CD4-positive, alpha-beta T cell treated with Interleukin-17A for 4 hours (primary cell): ENCODE results near the gene KIAA1671.

ENCODE experiments used
- DNase-seq: peaks from one replicate; pipeline ENCODE4 v3.0.0-alpha.2; 2020; ENCODE audit warnings: mixed read lengths

KIAA1671 gene

DNA sequence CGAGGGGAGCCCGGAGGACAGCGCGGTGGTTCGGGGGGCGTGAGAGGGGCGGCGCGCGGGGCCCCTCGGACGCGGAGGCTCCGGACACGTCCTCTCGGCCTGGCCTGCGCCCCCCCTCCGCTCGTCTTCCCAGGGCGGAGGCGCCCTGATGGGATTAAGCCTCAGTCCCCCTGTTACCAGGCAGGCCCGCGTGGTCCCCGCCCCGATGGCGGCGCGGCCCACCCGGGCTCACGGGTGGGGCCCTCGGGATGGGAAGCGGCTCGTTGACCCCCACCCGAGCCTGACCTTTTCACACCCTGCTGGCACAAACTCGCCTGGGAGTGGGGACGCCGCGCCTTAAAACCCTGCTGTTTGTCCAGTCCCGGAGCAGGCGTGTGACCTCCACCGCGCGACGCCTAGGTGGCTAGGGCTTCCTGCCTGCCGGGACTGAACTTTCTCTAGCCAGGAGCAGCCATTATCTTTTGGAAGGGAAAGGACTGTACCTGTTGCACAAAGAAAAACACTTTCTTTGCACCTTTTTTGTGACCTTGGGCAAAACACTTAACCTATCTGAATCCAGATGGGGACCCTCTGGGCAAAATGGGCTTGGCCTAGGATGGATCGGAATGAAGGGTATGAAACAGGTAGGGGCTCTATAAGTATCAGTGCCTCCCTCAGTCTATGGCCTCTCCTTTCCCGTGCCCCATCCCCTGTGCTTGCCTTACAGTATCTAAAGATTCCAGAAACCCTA is 1.0 kb downstream of the KIAA1671 start:
- DNase-seq: peak; percentile 10

DNA sequence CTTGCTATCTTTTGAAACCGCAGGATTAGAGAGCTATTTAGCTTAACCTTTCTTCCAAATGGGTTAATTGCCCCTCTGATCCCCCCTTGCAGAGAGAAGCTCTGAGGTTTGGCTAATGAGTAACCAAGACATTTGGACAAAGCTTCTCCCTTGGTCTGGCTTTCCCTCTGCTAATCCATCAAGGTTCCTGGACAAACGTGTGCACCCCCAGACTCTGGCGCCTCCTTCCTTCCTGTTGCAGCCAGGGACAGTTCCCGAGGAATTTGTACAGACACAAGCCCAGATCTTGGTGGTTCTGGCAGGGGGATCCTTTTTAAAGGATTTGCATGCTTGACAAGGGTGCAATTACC is 1.6 kb downstream of the KIAA1671 start:
- DNase-seq: no peak

DNA sequence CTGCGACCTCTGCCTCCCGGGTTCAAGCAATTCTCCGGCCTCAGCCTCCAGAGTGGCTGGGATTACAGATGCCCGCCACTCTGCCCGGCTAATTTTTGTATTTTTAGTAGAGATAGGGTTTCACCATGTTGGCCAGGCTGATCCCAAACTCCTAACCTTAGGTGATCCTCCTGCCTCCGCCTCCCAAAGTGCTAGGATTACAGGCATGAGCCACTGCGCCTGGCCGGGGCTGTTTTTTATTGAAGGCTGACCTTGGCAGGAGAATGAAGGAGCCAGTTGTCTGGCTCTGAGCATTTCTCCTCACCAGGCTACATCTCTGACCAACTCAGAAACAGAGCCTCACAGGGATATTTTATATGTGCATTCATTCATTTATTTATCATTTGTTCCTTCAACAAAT is 2.3 kb downstream of the KIAA1671 start:
- no peak for DNase-seq

DNA sequence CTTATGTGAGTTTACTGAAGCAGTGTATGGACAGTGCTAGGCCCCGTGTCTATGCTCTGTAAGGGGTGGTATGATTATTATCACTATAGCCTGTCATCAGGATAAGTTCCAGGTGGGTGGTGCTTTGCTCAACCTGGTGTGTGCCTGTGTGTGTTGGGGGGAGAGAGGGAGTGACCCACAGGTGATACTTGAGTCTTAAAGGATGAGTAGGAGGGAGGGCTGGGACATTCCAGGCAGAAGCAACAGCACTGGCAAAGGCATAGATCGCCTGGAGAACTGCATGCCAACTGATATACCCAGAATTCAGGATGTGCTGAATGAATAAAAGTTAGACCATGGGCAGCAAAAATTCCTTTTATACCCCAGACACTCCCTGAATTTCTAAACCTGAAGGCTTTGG is 4.5 kb downstream of the KIAA1671 start:
- DNase-seq: no peak

DNA sequence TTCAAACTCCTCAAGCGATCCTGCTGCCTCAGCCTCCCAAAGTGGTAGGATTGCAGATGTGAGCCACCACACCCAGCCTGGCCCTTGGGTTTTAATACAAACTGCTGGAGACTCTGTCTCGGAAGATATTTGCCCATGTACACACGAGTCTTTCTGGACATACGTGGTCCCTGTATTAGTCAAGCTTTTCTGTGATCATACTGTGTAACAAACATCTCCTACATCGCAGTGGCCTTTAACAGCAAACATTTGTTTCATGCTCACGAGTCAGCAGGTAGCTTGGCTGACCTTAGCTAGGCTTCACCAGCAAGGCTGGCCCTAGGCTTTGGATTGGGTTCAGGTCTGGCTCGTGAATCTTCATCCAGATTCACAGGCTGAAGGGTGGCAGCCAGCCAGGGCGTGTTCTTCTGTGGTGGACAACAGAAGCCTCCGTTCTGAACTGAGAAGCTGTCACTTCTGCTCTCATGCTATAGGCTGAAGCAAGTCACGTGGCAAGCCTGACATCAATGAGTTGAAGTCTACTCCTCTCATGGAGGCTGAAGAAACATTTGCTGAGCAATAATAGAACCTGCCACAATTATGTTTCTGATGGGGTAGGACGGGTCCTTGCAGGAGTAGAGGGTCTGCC is 8.8 kb downstream of the KIAA1671 start:
- no peak for DNase-seq

DNA sequence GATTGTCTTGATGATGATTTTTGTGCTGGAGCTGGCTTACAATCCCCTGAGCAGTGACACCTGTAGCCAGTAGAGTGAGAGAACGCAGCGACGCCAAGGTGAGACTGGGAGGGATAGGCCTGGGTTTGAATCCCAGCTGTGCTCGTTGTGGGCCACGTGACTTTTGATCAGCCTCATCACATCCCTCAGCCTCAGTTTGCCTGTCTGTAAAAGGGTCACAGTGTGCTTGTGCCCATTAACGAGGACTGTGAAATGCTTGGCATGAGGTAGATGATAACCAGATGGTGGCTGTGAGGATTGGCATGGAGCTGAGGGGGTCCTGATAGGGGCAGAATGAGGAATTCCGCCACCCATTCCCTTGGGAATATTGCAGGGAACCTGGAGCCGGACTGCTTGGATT is 9.6 kb downstream of the KIAA1671 start:
- no peak for DNase-seq

DNA sequence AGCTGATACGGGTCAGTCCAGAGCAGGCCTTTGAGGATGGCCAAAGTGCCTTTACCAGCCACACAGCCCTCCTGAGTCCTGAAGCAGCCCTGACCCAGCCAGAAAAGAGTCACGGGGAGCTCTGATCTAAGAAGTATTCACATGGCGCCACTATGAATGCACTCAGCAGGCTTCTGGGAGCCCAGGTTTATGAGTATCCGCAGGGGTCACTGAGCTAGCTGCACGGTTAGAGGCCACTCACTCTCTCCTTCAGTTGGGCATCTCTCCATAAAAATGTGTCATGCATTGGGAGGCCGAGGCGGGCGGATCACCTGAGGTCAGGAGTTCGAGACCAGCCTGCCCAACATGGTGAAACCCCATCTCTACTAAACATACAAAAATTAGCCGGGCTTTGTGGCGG is 10.3 kb downstream of the KIAA1671 start:
- no peak for DNase-seq

DNA sequence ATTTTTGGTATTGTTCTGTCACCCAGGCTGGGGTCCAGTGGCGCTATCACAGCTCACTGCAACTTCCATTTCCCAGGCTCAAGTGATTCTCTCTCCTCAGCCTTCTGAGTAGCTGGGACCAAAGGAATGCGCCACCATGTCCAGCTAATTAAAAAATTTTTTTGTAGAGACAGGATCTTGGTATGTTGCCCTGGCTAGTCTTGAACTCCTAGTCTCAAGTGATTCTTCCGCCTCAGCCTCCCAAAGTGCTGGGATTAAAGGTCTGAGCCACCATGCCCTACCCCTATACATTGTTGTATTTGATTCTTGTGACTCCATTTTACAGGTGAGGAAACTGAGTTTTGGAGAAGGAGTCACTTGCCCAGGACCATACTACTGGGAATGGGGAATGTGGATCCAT is 11.9 kb downstream of the KIAA1671 start:
- no peak for DNase-seq

DNA sequence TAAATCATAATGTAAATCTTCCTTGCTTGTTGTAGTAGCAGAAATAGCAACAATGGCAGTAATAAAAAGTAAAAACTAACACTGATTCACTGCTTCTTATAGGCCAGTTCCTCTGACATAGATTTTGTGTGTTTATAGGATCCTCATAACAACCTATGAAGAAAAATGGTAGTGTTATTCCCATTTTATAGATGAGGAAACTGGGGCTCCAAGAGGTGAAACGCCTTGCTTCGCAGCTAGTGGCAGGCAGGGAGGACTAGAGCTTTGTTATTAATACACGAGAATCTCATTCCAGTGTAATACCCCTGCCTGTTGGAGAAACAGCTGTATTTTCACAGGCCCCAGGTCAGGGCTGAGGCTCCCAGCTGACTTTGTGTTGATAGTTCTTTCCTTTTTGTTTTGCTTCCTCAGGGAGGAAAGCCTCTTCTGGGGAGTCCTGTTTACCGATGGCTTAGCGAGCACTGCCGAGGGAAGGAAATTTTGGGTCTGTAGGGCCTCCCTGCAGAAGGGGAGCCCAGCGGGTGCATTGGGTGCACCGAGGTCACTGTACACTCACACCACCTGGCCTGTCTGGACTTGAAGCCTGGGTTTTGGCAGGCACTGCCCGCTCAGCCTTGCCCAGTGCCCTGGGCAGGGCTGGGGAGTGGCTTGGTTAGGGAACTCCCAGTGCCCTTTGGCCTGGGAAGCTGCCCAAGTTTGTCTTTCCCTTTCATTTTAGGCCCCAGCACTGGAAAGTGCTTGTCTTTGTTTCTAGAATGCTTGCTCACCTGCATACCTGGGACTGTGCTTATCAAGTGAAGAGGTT is 13.5 kb downstream of the KIAA1671 start:
- no peak for DNase-seq

DNA sequence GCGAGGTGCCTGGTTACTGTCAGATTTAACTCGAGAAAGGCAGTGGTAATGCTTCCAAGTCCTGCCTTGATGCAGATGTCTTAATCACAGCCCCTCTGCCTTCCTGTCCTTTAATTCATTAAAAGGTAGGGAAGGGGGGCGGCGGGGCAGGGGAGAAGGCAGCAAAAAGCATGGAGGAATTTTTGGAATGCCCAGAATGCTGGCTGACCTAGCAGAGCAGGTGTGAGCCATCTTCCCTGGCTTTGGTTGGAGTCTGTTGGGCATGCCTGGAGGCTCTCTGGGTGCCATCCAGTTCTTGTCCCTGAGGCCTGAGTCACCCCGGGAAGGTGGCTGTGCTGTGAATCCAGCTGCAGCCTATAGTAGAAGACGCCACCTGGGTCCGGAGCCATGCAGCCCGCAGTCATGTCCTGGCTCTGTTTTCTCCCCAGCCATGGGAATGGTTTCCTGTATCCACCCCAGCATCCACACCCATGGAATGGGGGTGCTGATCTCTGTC is 15.6 kb downstream of the KIAA1671 start:
- no peak for DNase-seq

DNA sequence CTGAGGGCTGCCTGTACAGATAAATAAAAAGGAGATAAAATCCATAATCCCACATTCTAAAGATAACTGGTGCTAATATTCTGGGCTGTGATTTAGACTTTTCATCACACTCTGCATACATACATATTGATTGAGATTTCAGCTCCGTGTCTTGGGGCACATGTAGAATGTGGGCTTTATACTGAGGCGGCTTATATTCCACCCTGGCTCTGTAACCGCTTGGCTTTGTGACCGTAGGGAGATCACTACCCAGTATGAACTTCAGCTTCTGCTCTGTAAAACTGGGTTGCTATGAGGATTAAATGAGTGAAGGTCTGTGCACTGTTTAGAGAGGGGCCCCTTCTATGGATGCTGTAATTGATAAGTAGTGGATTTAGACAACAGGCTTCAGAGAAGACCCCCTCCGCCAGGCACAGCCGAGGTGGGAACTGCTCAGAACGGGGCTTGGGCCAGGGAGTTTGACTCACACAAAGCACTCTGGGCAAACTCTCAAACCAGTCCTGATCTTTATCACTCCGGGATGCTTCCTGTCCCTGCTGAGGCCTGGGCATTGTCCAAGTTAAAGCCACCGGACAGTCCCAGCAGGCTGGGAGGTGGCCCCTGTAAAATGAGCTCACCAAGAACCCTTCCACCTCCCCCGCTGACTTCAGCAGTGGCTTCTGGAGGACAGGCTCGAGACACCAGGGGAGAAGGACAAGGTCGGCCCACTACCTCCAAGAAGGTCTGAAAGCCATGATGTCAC is 17.2 kb downstream of the KIAA1671 start:
- DNase-seq: no peak

DNA sequence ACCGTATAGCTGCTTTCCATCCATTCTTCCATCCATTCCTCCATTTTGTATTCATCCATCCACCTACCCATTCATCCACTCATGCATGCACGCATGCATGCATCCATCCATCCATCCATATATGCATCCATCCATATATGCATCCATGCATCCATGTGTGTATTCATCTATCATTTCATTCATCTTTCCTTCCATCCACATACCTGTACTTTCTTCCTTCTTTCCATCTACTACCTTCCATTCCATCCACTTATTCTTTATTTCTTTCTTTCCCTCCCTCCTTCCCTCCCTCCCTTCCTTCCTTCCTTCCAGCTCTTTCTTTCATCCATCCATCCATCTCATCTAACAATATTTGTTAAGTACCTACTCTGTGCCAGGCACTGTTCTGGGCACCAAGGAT is 19.9 kb downstream of the KIAA1671 start:
- DNase-seq: no peak

DNA sequence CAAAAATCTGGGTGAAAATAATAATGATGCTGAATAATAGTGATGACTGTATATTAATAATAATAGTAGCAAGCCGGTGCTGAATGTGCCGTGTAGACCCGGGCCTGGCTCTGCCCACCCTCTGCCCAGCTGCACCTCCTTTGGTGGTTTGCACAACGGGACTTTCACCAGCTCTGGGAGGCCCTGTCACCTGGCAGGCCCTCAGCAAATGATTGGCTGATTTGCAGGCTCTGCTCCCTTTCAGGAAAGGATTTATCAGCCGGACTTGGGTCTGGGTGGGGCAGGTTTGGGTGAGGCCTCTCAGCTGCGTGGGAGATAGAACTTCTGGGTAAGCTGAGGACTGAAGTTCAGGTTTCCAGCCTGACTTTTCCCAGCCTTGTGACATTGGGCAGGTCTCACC is 21.4 kb downstream of the KIAA1671 start:
- no peak for DNase-seq

DNA sequence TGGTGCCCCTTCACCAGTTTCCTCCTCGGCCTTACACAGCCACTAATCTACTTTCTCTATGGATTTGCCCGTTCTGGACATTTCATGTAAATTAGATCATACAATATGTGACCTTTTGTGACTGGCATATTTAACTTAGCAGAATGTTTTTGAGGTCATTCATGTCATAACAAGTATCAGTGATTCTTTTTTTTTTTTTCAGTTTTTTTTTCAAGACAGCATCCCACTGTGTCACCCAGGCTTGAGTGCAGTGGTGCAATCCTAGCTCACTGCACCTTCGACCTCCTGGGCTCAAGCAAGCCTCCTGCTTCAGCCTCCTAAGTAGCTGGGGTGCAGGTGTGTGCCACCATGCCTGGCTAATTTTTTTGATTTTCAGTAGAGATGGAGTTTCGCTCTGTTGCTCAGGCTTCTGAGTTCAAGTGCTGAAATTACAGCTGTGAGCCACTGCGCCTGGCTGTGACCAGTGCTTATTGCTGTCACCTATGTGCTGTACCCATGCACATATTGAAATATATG is 22.7 kb downstream of the KIAA1671 start:
- no peak for DNase-seq

DNA sequence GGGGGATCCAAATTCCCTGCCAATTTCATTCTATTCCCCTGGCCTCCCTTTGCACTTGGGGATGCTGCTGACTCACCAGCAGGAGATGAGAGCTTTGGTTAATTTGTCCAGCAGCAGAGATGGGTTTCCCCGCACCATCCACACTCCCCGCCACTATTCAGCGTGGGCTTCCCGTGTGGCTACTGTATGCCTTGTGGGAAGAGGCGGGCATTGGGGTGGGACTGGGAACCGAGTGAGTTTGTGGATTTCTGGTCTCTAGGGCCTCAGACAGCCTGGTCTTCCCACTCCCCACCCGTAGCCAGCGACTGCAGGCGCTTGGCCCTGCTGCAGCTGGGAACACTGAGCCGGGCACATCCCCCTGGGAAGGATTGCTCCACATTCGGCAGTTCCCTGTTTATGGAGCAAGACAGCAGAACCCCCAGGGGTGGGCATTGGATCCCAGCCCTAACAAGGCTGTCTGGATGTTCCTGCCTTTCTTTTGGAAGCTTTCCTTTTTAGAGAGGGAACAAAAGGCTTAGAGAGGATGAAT is 23.4 kb downstream of the KIAA1671 start:
- DNase-seq: no peak

DNA sequence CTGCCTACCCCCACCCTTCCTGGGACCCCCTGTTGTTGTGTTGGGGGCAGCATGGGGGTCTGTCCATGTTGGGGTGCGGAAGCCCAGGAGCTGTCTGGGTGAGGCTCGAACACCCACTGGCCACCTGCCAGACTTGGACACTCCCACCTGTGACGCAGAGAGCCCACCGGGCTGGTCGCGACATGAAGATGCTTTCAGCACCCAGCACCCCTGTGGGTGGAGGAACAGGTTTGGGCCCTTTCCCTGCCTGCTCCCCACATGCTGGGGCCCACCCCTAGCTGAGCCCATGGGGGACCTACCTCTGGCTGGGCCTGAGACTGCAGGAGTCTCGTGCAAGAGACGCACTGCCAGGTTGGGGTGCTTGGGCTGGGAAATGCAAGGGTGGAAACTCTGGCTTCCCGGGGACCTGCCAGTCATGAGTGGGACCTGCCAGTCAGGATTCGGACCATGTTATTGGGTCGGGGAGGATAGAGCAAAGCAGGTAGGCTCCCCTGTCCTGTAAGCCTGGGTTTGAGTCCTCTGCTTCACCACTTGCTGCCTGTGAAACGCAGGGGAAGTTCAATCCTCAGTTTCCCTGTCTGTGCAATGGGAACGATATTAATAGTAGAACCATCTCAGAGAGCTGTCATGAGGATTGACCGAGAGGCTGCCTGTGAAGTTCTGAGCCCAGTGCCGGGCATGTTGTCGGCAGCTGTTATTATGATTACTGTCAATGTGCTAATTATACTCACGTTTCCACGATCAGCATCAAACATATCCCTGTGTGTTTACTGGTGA is 24.1 kb downstream of the KIAA1671 start:
- DNase-seq: no peak

DNA sequence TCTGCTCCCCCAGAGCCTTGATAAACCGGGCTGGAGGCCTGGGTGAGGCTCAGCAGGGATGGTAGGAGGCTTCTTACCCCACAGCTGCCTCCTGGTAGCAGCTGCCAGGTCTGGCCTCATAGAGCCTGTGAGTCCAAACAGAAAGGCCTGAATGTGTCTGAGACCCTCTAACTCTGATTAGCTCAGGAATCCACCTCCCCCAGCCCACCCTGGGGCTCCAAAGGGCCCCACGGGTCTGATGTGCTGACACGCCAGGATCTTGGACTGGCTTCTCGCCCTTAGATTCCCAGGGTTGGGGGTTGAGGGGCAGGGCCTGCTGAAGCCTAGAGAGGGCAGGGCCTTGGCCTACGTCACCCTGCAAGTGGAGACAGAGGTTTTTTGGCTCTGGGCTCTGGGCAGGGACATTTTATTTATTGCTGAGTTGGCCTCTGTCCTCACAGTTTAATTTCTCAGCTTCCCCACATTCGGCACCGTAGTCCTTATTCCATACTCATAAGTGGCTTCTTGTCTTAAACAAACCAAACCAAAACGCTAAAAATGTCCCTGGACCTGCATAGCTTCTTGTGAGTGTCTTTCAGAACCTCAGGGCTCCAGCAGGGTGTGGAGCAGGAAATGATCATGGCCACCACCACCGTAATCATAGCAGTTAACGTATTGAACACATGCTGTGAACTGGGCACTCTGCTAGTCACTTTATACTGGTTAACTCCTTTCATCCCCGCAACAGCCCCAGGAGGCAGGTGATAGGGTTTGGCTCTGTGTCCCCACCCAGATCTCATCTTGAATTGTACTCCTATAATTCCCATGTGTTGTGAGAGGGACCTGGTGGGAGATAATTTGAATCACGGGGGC is 25.1 kb downstream of the KIAA1671 start:
- no peak for DNase-seq

DNA sequence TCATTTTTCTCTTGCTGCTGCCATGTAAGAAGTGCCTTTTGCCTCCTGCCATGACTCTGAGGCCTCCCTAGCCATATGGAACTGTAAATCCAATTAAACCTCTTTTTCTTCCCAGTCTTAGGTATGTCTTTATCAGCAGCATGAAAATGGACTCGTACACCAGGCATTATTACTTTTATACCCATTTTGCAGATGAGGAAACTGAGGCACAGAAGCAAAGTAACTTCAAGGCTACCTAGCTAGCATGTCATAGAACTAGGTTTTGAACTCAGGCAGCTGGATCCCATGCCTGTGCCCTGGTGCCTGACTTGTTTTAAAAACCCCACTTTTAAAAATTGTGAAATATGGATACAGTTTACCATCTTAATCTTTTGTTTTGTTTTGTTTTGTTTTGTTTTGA is 25.8 kb downstream of the KIAA1671 start:
- DNase-seq: no peak

DNA sequence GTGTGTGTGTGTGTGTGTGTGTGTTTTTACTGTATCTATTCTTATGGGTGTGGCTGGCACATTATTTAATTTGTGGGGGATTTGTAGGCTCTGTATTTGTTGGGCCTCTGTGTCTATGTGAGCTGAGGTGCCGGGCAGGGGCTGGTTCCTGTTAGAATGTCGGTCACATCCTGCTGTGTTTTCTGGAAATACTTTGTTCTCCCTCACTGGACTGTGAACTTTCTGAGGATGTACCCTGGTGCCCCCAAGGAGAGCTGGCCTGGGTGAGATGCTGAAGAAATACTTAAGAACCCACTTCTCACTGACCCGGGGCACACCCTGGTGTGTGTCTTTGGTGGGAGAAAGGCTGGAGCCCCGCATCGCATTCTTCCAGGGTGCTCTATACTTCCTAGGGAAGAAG is 28.6 kb downstream of the KIAA1671 start:
- DNase-seq: no peak

DNA sequence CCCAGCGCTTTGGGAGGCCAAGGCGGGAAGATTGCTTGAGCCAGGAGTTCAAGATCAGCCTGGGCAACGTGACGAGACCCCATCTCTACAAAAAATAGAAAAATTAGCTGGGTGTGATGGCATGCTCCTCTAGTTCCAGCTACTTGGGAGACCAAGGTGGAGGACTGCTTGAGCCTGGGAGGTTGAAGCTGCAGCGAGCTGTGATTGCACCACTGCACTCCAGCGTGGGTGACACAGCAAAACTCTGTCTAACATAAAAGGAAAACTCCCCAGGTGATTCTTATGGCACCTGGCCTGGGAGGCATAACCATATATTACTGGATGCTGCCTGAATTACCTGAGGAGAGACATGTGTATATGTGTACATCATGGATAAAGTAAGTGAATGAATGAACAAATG is 29.1 kb downstream of the KIAA1671 start:
- DNase-seq: no peak
